Stimulated activated CD8-positive, alpha-beta memory T cell treated with anti-CD3 and anti-CD28 coated beads, Interleukin-7, amount 100 ng/mL, for 24 hours (primary cell): Measurements from ENCODE around the gene KCNK3.

Experiments used
- DNase-seq: peaks from one replicate; pipeline ENCODE4 v3.0.0-alpha.2; 2020; ENCODE audit warnings: low read depth

KCNK3 gene

DNA sequence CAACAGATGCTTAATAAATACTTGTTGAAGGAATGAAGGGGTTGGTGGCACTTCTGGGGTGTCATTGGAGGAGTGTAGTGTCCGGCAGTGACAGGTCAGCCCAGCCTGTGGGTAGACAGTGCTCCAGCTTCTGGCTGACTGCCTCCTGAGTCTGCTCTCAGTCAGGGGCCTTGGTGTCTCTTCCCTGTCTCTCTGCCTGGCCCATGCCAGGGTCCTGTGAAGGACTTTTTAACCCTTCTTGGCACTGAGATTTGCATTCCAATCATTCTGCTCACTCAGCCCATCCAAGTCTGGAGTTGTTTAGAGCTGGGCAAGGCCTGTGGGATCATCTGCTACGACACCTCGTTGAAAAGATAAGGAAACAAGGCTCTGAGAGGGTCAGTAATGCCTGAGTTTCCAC is 1.4 kb upstream of the KCNK3 start:
- DNase-seq = no peak

DNA sequence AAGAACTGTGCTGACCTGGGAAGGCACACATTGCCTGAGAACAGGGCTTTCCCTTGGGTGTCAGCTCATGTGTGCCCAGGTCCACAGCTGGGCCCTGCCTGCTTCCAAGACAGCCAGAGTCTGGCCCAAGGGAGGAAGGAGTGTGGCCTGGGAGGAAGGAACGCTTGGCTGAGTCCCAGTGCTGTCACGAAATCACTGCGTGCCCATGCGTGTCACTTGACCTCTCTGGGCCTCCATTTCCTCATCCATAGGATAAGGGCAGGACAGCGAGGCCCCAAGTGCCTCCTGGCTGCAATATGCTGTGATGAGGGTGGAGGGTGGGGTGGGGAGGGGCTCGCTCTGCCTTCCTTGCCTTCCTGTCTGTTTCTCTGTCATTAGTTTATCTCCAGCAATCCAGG is 642 bp upstream of the KCNK3 start:
- DNase-seq = no peak

DNA sequence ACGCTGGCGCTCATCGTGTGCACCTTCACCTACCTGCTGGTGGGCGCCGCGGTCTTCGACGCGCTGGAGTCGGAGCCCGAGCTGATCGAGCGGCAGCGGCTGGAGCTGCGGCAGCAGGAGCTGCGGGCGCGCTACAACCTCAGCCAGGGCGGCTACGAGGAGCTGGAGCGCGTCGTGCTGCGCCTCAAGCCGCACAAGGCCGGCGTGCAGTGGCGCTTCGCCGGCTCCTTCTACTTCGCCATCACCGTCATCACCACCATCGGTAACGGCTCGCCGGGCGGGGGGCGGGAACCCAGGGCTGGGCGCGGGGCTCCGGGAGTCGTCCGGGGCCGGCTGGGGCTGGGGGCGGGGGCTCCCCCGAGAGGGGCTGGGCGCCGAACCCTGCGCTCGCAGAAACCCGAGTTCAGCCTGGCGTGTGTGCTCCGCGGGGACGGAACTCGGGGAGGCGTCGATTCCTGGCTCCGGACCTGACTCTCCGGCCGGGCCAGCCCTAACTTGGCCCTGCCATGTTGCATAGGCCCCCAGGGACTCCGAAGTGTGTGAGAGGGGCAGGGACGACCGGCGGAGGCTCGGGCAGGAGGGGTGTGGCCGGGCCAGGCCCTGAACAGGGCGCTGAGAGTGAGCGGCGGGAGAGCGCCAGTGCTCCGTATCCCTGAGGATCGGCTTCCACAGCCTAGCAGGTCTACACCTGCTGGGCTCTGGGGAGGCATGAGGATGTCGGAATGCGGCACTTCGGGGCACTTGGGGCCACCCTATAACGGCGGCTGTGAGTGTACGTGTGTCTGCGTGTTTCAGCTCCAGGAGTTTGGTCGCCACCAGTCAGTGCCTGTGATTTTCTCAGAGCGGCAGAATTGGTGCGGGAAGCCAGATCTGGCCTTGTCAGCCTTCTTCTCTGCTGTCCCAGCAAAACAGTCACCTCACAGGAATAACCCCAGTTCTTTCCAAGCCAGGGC is 651 bp downstream of the KCNK3 start:
- DNase-seq = no peak

DNA sequence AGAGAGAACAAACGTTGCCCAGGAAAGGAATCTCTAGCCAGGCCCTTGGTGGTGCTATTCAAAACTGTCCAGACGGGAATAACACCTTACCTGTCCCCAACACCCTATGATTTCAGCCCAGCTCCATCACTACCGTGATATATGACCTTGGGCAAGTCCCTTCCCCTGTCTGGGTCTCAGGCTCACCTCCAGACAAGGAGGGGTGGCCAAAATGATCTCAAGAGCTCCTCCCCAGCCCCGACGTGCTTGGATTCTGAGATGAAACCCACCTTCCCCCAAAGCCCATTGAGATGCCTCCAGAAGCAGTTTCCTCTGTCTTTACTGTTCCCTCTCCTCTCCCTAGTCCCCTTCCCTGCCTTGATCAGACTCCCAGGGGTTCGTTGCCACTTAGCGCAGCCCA is 1.5 kb downstream of the KCNK3 start:
- no peak for DNase-seq

DNA sequence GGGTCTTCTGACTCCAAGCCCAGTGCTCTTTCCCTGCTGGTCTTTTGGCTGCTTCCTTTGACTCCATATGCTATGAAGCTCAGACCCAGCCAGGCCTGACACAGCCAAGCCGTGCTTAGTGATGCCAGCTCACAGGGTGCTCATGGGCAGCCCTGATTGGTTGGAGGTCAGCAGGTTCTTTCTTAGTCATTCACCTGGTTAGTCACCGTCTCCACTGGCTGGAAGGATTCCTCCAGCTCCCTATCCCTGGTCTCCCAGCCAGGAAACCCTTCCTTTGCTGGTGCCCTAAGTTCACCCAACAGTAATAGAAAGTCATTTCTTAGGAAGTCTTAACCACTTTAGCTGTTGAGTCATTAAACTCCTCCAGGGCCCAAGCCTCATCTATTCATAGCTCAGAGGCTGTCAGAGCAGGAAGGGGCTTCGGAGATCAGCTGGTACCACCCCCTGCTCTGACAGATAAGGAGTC is 3.9 kb downstream of the KCNK3 start:
- no peak for DNase-seq

DNA sequence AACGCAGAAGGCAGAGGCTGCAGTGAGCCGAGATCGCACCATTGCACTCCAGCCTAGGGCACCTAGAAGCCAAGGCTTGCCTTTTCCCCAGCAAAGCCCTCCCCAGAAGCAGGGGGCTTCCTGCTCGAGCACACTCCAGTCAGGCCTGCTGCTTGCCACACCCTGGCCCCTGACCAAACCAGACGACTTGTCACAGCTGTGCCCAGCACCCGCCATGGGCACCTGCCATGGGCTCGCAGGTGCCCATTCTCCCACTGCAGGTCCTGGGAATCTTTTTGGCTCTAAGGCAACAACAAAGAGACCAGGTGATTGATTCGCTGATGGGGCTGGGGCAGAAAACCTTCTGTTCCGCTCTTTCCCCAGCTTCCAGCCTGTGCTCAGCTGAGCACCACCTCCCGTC is 4.9 kb downstream of the KCNK3 start:
- DNase-seq = no peak

DNA sequence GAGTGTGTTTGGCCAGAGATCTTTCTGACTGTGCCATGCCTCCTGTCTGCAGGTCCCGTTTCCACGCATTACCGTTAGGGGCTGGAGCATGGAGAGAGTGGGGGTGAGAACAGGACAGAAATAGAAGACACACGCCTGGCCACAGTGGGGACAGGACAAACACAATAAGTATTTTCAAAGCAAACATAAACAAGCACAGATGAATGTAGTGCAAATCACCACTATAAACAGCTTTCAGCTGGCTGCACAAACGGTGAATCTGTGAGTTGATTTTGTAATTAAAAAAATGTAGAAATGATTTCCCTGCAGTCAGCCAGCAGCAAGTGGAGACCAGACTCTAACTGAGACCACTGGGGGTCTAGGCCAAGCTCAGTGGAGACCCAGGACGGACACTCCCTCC is 6.8 kb downstream of the KCNK3 start:
- DNase-seq = no peak

DNA sequence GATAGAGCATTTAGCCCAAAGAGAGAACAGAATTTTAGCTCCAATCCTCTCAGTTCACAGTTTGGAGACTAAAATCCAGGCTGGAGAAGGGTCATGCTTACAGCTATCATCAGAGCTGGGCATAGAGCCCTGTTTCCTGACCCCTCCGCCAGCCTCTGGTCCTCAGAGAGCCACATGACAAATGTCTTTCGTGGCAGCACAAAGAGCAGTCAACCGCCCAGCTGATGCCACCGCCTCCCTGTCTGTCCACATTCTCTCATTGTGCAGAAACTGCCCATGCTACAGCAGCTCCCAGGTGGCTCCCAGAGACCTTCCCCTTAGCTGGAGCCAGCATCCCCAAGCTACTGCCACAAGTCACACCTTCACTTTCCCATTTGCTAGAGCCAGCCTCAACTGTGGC is 7.6 kb downstream of the KCNK3 start:
- no peak for DNase-seq

DNA sequence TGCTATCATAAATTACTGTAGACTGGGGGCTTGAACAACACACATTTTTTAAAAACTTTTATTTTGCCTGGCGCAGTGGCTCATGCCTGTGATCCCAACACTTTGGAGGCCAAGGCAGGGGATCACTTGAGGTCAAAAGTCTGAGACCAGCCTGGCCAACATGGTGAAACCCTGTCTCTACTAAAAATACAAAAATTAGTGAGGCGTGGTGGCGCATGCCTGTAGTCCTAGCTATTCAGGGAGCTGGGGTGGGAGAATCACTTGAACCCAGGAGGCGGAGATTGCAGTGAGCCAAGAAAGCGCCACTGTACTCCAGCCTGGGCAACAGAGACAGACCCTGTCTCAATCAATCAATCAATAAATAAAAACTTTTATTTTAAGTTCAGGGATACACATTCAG is 9.1 kb downstream of the KCNK3 start:
- no peak for DNase-seq

DNA sequence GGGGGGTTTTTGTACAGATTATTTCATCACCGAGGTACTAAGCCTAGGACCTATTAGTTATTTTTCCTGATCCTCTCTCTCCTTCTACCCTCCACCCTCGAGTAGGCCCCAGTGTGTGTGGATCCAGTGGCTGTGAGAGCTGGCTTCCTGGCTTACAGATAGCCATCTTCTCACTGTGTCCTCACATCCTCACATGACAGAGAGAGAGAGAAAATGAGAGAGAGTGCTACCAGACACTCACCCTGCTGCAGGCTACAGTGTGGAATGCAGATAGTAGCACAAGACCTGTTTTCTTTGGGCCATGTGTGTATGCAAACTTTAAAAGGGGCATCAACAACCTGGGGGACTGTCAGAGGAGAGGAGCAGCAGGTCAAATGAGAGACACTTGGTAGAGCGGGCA is 9.5 kb downstream of the KCNK3 start:
- no peak for DNase-seq

DNA sequence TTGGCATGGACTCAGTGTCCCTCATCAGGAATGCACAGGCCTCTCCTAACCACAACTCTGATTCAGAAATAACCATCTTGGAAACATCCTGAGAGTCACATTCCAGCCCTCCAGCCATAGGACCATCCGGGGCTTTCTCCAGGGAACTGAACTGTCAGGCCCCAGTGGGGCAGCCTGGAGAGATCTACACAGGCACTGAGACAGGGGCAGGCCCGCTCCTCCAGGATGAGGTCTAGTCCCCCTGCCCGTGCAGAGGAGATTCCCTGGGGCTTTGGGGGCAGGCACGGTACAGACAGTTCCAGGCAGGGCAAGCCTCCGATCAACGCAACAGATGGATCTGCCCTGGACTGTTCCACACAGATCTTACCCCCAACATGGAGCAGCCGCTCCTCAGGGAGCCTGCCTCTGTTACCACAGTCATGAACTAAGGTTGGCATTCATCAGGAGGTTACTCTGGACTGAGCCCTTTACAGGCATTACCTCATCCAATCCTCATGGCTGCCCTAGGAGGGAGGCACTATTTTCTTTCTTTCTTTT is 12.0 kb downstream of the KCNK3 start:
- no peak for DNase-seq

DNA sequence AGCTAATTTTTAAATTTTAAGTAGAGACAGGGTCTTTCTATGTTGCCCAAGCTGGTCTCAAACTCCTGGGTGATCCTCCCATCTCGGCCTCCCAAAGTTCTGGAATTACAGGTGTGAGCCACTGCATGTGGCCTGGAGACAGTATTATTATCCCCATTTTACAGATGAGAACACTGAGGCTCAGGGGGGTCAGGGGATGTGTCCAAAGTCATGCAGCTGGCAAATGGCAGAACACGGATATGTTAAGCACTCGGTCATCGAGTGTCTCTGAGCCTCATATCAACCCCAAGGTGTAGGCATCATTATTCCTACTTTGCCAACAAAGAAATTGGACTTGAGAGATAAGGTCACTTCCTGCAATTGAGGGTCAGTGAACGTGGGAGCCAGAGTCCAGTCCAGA is 12.6 kb downstream of the KCNK3 start:
- no peak for DNase-seq

DNA sequence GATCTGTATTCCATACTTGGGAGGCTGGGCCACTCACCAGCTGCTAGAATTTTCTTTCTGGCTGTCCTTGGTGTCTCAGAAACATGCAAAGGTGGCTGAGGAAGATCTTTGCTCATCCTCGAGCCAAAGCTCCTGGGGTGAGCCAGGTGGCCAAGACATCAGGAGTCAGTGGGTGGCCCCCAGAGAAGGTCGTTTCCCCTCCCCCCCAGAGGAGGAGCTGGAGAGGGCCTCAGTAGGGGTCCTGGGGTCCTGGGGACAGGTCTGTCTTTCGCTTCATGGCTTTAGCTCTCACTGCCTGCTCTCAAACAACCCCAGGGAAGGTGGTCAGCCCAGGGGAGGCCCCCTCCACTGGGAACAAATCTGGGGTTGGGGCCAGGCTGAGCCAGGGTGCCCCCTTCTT is 13.6 kb downstream of the KCNK3 start:
- DNase-seq = no peak

DNA sequence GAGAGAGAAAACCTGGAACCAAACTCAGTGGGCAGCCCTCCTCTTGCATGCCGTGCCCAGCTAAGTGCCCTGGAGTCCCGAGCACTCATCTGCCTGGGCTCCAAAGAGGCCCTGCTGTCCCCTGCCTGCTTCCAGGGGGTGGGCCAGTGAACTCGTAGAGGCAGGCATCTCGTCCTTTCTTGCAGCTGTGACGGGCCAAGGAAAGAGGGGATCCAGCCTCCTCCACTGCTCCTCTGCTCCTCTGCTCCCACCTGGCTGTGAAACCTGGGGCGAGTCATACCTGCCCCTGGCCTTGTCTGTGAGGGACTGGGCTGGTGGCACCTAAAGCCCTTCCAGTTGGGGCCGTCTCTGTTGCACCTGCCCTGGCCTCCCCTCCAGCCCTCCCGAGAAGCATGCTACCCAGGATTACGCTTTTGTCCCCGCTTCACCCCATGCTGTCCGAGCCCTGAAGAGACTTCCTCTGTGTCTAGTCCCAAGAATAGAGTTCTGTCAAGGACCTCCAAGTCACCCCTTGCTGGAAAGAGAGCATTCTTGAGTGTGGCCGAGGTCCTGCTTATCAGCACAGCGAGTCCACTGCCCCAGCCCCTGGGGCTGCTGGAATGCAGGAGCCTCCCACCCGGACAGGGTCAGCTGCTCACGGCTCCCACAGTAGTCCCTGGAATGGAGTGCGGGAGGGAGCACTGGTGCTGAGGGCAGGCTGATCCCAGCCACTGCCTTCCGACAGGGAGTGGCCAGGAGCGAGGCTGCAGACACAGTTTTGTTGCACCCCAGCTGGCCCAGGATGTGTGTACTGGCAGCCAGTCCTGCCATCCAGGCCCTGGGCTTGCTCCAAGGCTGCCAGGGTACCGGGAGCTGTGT is 14.3 kb downstream of the KCNK3 start:
- no peak for DNase-seq

DNA sequence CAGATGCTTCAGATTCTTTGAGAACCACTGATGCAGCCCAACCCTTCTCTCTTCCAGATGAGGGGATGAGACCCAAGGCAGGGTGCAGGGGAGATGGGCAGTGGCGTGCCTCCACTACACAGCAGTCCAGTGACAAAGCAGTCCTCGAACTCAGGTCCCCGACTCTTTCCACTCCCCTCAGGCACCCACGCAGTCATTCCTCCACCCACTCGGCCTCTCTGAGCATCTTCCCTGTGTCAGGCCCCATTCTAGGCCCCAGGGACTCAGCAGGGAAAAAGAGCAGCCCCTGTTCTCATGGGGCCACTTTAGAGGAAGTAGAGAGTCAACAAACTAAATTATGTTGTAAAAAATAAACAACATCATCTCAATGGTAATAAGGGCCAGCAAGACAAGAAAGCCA is 15.2 kb downstream of the KCNK3 start:
- DNase-seq = no peak

DNA sequence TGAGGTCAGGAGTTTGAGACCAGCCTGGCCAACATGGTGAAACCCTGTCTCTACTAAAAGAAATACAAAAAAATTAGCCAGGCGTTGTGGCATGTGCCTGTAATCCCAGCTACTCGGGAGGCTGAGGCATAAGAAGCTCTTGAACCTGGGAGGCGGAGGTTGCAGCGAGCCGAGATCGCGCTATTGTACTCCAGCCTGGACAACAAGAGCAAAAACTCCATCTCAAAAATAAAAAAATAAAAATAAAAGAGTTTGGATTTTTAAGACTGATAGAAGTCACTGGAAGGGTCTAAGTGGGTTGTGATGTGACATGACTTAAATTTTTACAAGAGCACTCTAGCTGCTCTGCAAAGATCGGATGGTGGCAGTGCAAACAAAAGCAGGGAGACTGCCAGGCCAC is 15.9 kb downstream of the KCNK3 start:
- DNase-seq = no peak

DNA sequence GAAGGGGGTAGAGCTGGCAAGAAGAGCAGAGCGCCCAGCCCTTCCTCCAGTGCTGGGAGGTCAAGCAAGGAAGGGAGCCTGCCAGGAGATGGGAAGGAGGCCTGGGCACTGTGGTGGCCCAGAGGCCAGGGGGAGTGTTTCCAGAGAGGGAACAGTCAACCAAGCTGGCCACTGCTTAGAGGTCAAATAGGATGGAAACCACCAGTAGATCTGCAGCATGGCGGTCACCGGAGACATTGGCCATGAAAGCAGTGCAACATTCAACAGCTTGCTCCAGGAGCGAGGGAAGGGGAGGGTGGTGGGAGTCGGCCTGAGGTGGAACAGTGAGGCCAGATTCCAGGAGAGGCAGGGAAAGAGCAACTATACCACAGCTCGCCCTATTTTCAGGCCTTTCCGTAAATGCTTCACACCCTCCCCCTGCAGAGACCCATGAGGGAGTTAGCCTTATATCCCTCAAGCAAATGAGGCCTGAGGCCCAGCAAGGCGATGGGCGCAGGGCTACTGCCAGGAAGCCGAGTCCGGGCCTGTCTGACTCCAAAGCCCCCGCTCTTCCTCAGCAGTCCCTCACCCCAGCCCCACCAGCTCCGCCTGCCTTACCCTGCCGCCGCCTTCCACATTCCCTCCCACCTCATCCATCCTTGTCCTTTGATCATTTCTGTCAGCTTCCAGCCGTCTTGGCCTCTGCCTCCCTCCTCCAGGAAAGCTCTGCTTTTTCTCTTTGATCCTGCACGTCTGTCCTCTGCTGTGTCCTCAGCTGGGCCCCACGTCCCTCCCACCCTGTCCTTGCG is 17.0 kb downstream of the KCNK3 start:
- no peak for DNase-seq

DNA sequence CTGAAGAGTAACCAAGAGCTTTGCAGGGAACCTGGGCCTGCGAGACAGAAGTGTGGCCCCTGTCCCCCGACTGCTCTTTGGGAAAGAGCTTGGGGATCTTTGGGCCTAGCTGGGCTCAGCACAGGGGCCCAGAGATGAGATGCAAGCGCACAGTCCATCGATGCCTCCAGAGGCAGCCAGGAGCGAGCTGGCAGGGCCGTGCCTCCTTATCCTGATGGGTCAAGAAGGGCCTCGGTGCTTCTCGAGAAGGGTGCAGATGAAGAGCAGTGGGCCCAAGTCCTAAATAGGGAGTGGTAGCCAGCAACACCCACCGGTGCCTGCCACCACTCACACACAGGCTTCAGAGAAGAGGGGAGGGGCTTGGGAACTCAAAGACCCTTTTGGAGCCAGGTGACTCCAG is 17.6 kb downstream of the KCNK3 start:
- no peak for DNase-seq

DNA sequence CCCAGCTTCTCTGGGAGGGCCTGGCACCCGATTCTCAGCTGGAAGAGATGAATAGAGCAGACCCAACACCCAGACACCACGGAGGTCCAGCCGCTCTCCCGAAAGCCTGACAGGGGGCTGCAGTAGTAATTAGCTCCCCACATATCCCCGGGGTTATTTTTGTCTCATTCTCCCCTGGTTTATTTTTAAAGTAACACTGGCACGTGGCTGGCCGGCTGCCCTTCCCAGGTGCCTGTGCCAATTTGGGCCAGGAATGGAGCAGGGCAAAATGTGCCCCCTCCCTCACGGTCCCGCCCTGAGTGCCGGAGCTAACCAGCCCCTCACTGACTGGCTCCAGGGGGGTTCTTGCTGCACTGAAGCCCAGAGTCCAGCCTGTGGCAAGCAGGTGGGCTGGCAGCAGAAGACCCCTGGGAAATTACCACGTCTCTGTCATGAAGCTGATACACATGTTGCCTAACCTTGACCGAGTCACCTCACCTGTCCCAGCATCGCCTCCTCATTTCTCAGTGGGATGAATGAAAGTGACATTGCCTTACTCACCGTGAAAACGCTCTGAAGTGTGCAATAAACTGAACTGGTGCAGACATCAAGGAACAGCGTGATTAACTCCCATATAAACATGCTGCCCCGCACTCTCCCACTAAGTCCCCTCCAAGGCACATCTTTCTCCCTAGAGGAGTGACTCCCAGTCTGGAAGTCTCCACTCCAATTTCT is 18.4 kb downstream of the KCNK3 start:
- no peak for DNase-seq

DNA sequence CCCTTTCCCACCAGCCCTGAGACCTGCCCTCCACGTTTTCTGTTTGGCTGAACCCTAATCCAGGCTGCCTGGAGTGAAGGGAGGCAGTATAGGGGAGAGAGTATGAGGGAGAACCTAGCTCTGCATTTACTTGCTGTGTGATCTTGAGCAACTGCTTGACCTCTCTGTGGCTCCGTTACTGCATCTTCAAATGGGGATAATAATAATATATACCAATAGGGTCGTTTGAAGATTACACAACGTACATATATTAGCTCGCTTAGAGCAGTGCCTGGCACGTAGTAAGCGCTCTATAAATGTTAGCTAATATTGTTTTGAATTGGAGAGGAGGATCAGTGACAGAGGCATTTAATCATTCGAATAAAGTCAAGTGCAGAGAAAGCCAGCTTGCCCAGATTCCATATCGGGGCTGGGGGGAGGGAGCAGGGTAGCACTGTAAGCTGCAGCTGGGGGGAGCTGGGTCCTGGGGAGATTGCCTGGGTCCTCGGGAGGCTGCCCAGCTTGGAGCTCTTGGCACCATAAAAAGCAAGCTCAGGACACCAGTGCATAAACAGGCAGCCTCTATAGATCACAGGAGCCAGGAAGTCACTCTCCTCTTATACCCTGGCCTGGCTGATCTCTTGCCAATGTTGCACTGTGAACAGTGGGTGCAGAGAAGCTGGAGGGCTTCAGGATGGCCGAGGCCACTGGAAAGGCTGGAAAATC is 19.1 kb downstream of the KCNK3 start:
- no peak for DNase-seq
